C4-2B (cell line): ENCODE data around the gene STH.

ENCODE experiments used
- CTCF ChIP-seq: fragments of 450-650 bp; conservative IDR thresholded peaks from 2 replicates; pipeline ENCODE4 v1.5.1; 2017; ENCODE audit warnings: mild to moderate bottlenecking
- ZFX ChIP-seq: fragments of 450-650 bp; IDR thresholded peaks from 2 replicates; pipeline ENCODE4 v1.6.1; 2017

- TF ChIP-seq CTCF = no peak
- TF ChIP-seq ZFX = no peak
Observed at GRCh38 chr17:45953561-45953960, 45.5 kb upstream of the STH start.
